ENCODE results near the gene TMEM97.
A peak's percentile ranks its signal among the peaks of the same experiment; 100 is the strongest.
"Not testable (repeated sequence)": the region's sequence is repeated elsewhere in the genome, so short reads cannot be mapped to it uniquely, and the experiment has no call there.

The TMEM97 gene

DNA sequence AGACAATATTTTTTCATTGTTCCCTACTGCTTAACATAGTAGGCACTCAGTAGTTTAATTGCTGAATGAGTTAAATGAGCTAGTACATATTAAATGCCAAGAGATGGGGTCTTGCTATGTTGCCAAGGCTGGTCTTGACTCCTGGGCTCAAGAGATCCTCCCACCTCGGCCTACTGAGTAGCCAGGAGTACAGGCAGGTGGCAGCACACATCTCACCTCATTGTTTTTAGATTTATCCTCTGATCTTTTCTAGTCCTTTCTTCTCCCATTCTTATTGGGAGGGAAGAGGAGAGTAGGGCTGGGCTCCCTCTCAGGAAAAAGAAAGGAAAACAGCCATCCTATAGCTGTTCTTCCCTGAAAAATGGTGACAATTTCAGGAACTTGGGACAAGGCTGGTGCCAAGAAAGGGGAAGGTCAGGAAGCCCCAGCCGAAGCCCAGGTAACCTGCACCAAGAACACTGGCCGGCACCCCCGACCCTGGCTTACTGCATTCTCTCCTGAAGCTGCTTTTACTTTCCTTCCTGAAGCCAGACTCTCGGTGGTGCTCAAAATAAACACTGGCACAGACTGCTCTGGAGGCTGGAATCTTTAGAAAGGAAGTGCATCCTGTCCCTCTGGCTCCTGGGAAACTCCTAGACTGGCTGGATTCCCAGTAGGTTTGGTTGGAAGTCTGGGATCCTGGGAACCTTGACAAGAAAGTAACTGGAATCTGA, 19.2 kb downstream of the TMEM97 start:
- DNase-seq (ENCODE audit: low spot score), result peak; percentile 71

DNA sequence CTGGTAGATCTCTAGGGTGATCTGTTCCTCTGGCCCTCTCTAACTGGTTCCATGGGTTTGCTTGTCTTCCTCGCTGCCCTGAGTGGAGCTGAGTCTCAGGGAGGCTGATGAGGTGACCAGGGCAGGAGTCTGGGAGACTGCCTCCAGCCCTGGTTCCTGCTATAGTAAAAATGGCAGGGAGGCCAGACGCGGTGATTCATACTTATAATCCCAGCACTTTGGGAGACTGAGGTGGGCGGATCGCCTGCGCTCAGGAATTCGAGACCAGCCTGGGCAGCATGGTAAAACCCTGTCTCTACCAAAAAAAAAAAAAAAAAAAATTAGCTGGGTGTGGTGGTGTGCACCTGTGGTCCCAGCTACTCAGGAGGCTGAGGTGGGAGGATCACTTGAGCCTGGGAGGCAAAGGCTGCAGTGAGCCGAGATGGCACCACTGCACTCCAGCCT, 19.8 kb downstream of the TMEM97 start:
- not testable (repeated sequence) for DNase-seq (ENCODE audit: low spot score)

DNA sequence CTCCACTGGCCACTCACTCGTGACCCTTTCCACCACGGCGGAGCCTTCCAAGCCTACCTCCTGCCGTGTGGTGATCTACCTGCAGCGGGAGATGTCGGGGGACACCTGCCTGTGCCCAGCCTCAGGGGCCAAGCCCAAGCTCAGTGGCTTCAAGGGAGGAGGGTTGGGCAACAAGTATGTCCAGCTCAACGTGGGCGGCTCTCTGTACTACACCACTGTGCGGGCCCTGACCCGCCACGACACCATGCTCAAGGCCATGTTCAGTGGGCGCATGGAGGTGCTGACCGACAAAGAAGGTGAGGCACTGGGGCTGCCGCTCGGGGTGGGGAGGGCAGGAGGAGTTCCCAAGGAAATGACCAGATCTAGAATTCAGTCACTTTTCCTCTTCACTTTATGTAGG, 20.4 kb downstream of the TMEM97 start:
- no peak for DNase-seq (ENCODE audit: low spot score)

DNA sequence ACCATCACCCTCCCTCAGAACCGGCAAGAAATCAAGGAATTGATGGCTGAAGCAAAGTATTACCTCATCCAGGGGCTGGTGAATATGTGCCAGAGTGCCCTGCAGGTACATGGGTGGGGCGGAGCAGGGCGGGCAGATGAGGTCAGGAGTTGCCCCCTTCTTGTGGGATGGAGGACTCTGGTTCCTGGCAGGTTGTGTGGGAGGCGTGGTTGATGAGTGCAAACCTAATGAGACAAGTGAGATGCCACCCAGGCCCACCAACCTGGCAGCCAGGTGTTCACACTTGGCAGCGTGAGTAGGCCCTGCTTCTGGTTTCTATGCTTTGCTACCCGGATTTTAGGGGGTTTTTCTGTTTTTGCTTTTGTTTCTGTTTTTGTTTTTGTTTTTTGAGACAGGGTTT, 21.4 kb downstream of the TMEM97 start:
- no peak for DNase-seq (ENCODE audit: low spot score)

DNA sequence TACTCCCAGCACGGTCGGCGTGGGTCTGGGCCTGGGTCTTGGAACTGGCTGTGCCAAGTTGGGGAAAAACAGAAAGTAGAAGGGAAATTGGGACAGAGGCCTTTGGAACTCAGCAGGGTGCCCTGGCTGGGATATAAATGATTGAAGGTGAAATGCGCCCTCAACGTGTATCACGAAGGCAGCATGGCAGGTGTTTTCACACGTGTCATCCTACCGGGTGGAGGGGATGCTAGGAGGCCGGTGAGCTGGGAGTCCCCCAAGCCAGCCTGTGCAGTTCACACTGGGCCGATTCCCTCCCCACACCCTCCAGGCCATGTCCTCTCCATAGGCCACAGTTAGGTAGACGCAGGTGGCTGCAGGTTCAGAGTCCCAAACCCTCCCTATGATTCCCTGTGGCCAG, 22.5 kb downstream of the TMEM97 start:
- no peak for DNase-seq (ENCODE audit: low spot score)

DNA sequence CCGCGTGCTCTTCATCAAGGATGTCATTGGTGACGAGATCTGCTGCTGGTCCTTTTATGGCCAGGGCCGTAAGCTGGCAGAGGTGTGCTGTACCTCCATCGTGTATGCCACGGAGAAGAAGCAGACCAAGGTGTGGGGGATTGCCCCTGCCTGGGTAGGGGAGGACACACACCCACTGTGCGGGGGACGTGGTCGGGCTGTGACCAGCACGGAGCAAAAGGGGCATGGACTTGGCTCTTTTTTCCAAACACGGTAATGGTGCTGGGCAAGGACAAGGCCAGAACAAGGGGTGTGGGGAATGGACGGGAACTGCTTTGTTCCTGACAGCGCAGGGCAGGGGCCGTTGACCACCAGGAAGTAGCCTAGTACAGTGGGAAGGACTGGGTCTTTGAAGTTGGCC, 23.3 kb downstream of the TMEM97 start:
- no peak for DNase-seq (ENCODE audit: low spot score)

DNA sequence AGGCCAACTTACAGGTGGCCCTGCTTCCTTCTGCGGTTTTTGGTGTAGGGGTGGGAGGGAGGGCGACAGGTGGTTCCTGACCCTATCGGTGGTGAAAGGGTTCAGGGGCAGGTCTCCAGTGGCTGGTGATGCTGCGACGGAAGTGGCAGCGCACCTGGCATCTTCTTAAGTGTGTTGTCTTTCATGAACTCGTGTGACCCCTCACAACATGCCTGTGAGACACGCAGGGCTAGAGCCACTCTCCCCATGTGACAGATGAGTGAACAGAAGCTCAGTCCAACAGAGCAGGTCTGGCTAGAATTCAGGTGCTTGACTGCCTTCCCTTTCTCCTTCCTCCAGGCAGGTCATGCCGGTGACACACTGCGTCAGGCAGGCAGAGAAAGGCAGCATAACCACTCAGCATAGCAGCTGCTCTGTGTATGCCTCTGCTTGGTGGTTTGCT, 24.5 kb downstream of the TMEM97 start:
- DNase-seq (ENCODE audit: low spot score), result peak; percentile 76

DNA sequence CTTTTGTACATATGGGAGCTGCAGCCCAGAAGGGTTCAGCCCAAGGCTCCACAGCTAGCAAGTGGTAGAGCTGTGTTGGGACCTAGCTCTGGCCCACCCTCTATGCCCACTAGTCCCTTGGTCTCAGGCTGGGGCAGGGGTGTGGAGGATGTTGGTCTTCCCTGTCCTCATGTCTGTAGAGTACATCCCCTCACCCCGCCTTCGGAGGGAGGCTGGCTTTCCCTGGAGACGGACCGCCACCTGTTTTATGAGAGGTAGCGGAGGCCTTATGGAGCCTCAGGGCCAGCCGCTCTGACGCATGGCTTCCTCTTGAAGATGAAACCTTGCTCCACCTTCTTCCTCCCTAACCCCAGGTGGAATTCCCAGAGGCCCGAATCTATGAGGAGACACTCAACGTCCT, 25.0 kb downstream of the TMEM97 start:
- no peak for DNase-seq (ENCODE audit: low spot score)

DNA sequence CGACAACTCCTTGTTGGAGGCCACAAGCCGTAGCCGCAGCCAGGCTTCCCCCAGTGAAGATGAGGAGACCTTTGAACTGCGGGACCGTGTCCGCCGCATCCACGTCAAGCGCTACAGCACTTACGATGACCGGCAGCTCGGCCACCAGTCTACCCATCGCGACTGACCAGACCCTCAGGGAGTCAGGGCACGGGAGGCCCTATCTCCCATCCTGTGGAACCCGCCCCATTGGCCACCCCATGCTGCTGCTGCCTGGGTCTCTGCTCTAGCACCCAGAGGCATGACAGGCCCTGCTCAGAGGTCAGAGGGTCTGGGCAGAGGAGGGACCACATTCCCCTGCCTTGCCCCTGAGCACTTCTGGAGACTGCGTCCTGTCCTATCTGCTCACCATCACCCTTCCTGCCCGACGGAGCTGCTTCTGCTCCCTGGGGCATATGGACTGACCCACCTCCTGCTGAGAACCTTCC, 25.5 kb downstream of the TMEM97 start:
- no peak for DNase-seq (ENCODE audit: low spot score)

DNA sequence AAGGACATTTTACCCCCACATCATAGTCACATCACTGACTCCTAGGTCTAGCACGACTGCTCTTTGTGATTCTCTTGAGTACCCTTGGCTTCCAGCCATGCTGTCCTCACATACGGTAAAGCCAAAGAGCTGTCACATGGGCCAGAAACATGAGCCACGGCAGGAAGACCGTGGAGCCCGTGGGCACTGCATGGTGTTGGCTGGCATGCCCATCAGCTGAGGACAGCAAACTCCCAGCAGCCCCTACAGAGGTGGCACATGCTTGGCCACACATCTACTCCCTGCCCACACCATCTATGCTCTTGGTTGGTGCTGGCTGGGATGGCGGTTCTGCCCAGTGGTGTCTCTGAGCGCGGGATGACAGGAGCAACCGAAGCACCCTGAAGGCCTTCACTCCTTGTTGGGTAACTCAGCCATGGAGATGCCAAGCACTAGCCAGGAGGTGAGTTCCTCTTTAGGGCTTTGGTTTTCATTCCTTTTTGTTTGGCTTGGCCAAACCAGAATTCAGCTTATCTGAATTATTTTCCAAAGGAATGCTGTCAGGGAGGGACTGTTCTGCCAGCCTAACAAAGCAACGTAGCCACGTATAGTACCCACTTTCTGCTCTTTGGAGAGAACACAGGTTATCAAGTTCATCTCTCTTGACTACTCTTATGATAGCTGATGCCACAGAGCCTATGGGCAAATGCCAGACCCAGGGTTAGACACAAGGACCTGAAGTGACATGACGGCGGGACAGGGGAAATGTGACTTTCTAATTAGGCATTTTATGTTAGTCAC, 26.6 kb downstream of the TMEM97 start:
- DNase-seq (ENCODE audit: low spot score), result peak; percentile 66

DNA sequence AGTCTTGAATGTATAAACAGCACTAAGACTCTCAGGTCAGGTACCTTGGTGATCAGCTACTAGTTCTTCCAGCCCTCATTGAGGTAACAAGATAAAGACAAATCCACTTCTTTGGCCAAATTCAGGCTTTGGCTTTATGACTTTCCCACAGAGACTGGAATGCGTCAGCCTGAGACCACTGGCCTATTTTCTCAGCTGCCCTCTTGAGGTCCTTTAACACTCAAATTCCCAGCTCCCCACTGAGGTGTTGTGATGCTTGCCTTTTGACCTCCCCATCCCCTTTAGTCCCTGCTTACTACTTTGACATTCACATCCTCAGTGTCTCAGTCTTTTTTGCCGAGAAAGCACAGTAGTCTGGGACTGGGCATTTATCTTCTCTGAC, 27.2 kb downstream of the TMEM97 start:
- no peak for DNase-seq (ENCODE audit: low spot score)

DNA sequence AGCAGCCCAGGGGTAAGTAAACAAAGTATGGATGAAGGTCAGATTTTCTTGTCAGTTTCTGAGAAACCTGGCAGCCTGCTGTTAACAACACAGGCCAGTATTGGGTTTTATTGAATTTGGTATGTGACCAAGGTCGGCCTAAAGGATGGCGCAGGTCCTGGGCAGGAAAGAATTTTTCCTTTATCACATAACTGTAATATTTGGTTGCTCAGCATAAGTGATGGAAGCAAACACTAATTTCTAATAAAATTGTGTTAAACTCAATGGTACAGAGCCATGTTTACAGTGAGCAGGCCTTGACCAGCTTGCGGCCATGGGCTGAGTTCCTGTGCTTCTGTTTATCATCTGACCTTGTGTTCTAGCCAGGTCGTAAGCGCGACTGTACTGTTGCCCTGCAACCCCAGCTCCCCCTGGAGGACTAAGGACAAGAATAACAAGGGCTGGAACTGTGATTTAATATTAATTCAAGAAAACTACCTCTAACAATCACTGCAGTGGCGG, 27.8 kb downstream of the TMEM97 start:
- no peak for DNase-seq (ENCODE audit: low spot score)

DNA sequence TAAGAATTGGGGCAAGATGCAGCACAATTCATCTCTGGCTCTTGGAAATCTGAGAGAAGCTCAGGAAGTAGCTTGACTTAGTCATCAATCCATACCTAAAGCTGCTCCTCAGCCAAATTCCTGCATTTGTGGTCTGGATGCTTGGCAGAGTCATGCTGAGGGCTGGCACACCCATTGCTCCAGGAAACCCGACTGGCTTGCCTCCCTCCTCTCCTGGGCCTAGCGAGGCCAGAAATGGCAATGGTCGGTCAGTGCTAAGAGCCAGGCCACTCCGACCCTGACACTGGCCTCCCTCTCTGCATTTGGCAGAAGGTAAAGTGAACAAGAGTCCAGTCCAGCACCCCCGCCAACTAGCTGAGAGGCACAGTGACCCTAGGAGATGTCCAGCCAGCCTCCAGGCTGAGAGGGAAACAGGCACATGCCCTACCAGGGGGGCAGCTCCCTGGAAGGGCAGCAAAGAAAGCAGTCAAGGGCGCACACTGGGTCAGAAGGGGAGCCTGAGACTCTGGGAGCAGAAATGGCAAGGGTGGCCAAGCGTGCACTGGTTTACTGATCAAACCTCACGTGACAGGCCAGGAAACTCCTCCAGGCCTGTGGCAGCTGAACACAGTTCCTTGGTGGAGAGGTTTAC, 28.4 kb downstream of the TMEM97 start:
- peak; percentile 96 for DNase-seq (ENCODE audit: low spot score)

DNA sequence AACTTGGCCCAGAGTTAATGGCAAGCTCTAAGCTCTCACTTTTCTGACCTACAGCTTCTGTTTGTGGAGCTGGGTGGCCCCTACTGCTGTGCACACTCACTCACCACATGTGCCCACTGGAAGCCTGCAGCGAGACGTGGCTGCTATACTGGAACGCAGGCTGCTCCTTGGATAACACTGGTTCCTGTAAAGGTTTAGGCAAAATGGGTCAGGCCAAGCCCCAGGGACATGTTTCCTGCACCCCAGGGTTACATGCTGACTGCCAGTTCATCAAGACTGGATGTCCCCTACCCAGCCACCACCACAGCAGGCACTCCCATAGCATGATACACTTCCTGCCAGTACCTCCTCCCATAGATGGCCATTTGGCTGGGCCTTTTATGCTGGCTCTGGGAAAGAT, 30.0 kb downstream of the TMEM97 start:
- no peak for DNase-seq (ENCODE audit: low spot score)

DNA sequence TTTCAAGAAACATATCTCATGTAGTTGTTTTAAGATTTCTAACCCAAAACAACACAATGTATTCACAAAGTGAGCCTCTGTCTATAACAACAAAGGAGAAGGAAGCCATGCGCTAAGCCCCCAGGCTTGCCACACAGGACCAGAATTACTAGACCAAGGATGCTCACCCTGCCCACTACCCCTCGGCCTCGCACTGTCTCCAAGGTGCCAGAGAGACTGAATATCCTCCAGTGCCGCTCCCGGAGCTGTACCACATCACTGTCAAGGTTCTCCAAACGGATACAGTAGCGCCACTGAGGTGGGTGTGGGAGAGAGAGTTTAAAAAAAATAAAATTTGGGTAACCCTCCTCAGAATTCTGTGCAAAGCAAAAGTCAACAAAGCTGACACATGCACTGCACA, 31.3 kb downstream of the TMEM97 start:
- DNase-seq (ENCODE audit: low spot score), result no peak

DNA sequence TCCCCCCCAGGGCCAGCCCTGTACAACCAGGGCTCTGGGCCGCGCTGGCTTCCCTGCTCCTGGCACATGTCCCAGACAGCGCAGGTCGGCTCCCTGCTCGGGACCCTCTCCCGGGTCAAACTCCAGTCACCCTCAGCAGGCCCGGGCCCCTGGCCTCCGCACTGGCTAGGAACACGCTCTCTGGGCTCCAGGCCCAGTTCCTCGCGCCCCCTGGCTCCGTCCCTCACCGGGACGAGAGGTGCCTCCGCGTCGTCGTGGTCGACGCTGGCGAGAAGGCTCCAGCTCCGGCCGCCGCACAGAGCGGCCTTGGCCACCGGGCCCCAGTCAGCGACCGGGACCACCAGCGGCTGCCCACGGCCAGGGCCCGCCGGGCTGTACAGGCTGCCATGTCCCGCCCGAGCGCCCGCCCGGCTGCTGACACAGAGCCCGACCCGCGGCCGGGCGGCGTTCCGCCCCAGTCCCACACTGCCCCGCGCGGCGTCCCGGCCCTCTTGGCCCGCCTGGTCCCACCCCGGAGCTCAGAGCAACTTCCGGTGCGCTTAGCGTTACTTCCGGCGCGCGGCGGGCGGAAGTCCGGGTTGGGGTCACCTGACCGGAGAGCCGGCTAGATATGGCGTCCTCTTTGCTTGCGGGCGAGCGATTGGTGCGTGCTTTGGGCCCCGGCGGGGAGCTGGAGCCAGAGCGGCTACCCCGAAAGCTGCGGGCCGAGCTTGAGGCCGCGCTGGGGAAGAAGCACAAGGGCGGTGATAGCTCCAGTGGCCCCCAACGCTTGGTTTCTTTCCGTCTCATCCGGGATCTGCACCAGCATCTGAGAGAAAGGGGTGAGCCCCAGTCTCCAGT, 38.3 kb downstream of the TMEM97 start, which contains the start of gene POLDIP2:
Gene POLDIP2, minus strand, starts transcription at position 467 of the 840 bp plus-strand sequence. Its CDS starts 79 bp downstream, at position 388.
- DNase-seq (ENCODE audit: low spot score), result peak; percentile 95

DNA sequence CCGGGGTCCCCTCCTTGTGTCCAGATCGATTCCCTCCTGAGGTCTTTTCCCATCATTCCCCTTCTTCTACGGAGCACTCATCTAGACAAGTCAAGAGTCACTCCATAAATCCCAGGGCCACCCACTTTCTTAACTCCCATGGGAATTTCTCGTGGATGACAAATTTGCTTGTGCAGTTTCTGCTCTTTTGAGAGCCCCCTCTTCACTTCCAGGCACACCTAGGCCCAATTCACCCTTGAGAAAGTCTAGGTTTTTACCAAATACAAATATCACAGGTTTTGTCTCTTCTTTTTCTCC, 38.8 kb downstream of the TMEM97 start:
- no peak for DNase-seq (ENCODE audit: low spot score)

DNA sequence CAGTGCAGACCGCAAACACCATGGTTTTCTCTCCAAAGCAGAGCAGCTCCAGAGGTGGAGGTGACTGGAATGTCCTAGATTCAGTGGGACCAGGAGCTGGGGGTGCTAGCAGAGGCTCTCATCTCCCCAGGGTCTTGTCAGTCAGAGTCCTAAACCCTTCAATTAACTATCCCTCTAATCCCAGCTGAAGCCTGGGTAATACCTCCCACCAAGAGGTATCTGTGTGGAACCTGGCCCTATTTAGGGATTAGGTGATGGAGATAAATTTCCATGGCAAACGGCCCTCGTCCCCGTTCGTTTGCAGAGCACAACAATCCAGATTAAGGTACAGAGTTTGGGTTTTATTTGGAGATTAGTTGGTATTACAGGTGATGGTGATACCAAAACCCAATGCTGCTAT, 44.2 kb downstream of the TMEM97 start:
- no peak for DNase-seq (ENCODE audit: low spot score)

DNA sequence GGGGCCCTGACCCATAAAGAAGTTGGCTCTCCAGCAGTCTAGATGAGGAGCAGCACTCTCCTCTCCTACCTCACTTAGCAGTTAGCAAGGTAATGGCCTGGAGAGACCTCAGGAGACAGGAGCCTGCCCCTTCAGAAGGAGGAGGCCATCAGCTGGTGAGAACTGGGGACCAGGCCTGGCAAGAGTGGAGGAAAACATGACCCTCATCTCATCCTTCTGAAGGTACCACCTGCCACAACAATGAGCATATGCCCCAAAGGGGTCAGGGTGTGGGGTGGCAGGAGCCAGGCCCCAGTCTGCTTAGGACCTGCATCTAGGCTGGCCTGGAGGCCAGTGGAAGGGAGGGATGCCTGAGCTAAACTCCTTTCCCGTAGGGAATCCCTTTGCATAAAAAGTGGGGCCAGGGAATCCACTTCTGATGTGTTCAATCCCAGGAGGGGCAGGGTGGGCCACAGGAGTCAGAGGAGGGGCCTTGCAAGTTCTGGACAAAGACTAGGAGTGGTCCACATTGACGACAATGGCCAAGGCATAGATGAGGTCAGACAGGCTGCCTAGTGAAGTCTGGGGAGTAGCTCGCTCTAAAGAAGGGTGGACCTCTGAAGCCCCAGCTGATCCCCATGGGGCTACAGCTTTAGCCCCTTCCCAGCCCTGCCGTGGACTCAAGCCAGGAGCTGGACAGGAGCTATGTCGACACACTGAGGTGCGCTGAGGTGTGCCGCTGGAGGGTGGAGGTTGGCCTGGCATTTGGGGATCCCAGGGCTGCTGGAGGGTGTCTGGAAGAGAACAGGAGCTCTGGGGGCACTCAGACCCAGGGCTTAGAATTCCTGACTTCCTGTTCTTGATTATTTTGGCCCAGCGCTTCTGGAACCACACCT, 45.0 kb downstream of the TMEM97 start:
- no peak for DNase-seq (ENCODE audit: low spot score)

DNA sequence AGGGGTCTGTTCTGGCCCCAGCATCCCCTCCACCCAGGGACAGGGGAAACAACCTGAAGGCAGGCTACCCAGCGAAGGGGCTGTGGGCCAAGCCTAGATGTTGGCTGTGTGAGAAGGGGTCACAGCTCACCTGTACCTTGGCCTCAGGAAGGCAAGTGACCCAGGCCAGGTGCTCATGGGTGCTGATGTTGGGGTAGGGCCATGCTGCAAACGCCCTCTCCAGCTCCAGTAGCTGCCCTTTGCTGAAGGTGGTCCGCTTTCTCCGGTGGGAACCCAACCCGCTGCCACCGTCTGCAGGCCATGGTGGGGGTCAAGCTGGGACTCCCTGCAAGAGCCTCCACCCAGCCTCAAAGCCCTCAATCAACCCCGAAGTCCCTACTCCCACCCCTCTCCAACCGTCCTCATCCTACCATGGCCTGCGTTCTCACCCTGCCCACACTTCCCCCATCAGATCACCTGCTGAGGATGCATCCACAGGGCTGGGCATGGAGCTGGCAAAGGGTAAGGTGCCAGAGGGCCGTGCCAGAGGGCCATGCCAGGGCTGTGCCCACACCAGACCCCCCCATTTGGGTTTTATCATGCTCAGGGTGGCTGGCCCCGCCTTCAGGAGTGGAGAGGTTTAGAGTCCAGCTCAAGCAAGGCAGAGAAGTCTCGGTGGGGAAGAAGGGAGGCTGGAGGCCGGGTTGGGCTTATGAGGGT, 45.8 kb downstream of the TMEM97 start, which contains the start of gene SEBOX:
Gene SEBOX, minus strand, starts transcription at position 535 of the 699 bp plus-strand sequence. Its CDS starts 48 bp downstream, at position 487.
- DNase-seq (ENCODE audit: low spot score), result no peak

Measured in kidney tubule cell (primary cell).